ENCODE data around the gene ZNF687. TPM values are rescaled to one million over a fixed set of nuclear protein-coding genes. Genes with fewer than 3 reads are reported as not detected.

Gene ZNF687
- total RNA-seq, 1 donor: 16.4 TPM

DNA sequence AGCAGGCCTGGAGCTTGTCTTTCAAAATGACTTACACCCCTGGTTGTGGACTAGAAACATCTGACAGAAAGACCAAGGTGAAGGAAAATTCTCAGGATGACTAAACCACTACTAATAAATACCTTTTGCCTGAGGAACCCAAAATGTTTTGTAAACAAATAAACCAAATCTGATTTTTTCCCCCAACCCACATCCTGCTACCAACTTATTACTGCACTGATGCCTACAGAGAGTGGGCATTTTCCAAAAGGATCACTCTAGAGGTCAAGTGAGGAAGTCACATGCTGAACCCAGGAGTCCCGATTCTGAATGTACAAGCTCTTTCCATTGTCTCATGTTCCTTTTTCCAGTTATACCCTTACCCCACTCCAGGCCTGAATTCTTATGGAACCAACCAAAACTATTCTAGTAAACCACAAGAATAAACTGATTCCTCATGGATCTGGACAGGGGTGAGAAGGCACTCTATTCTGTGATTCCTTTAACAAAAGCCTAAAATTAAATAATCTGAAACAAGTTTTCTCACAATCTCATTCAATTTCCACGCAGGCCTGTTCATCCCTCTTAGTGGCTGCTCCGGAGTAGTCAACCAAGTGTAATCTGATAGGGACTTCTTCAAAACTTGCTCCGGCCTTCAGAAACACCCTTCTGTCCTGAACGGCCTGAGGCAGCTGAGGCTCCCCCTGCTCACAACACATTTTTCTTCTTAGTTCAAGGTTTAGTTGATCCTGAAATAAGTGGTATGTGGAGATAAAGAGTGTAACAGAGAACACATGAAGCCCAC, 43.7 kb downstream of the ZNF687 start:
- TF ChIP-seq, protein P1, sequence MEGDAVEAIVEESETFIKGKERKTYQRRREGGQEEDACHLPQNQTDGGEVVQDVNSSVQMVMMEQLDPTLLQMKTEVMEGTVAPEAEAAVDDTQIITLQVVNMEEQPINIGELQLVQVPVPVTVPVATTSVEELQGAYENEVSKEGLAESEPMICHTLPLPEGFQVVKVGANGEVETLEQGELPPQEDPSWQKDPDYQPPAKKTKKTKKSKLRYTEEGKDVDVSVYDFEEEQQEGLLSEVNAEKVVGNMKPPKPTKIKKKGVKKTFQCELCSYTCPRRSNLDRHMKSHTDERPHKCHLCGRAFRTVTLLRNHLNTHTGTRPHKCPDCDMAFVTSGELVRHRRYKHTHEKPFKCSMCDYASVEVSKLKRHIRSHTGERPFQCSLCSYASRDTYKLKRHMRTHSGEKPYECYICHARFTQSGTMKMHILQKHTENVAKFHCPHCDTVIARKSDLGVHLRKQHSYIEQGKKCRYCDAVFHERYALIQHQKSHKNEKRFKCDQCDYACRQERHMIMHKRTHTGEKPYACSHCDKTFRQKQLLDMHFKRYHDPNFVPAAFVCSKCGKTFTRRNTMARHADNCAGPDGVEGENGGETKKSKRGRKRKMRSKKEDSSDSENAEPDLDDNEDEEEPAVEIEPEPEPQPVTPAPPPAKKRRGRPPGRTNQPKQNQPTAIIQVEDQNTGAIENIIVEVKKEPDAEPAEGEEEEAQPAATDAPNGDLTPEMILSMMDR (IDR thresholded peaks at IDR 0.05; ENCODE audit: insufficient read depth, low read depth, low read length): no peak
- peak; percentile 52 for DNase-seq (ENCODE audit: low read depth)
- H3K4me3 ChIP-seq (ENCODE audit: low read depth, low read length): peak overlapping the region; percentile 90

GRCh38 chr1:151326619-151327222, 44.6 kb downstream of the ZNF687 start:
- peak overlapping the region; percentile 90 for H3K4me3 ChIP-seq (ENCODE audit: low read depth, low read length)
- TF ChIP-seq, protein P1 (IDR thresholded peaks at IDR 0.05; ENCODE audit: insufficient read depth, low read depth, low read length): no peak
- DNase-seq (ENCODE audit: low read depth): peak; percentile 41

- TF ChIP-seq, protein P1 (IDR thresholded peaks at IDR 0.05; ENCODE audit: insufficient read depth, low read depth, low read length): no peak
Observed at GRCh38 chr1:151327223-151327902, 45.3 kb downstream of the ZNF687 start, which contains the start of gene PI4KB. Gene PI4KB (minus strand): TSS chr1:151327416. CDS start chr1:151316481, 10,935 bp downstream.

DNA sequence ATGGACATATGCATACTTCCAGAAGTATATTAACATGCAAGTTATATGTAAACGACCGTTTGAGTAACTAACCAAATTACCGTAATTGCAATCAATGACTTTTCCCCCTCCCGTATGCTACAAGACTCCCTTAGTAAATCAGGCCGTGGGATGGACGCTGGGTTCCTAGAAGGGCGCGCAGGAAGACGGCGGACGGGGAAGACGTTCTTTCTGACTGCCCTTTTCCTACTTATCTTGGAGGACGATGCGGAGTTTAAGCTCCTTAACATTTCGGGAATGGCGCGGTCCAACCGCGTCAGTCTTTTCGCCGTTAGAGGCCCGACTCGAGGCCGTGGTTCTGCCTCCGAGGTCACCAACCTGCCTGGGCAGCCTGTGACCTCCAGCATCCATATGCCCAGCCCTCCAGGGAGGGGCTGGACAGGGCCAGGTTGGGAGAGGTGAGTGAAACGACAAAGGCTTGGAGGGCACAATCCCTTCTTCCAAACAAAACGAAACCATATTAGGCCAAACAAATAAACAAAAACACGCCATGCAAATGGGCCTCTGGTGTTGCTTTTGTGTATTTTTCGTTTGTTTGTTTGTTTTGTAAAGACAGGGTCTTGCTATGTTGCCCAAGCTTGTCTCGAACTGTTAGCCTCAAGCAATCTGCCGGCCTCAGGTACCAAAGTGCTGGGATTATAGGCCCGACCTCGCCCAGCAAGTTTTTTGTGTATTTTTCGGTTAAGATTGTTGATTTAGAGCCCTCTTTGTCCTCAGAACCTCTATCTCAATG, 46.0 kb downstream of the ZNF687 start:
- peak overlapping the region; percentile 90 for H3K4me3 ChIP-seq (ENCODE audit: low read depth, low read length)
- no peak for DNase-seq (ENCODE audit: low read depth)
- TF ChIP-seq, protein P1 (IDR thresholded peaks at IDR 0.05; ENCODE audit: insufficient read depth, low read depth, low read length): no peak

More at GRCh38 chr1:151327223-151327902, 45.3 kb downstream of the ZNF687 start, which contains the start of gene PI4KB:
- DNase-seq (ENCODE audit: low read depth): peak; percentile 99
- H3K4me3 ChIP-seq (ENCODE audit: low read depth, low read length): peak within 1 kb of the TSS; percentile 90

DNA sequence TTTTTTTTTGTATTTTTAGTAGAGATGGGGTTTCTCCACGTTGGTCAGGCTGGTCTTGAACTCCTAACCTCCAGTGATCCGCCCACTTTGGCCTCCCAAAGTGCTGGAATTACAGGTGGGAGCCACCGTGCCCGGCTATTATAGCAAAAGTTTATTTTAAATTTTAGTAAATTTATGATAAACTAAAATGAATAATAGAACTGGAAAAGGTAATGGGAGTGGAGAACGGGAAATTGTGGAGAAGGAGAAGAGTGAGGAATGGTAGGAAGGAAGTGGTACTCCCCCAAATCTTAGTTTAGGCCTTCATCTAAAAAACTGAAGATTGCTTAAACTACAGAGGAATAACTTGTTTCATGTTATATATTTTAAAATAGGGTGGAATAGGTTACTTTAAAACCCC, 52.7 kb downstream of the ZNF687 start:
- TF ChIP-seq, protein P1 (IDR thresholded peaks at IDR 0.05; ENCODE audit: insufficient read depth, low read depth, low read length): no peak
- H3K4me3 ChIP-seq (ENCODE audit: low read depth, low read length): no peak overlapping the region
- no peak for DNase-seq (ENCODE audit: low read depth)

GRCh38 chr1:151336556-151336955, 54.5 kb downstream of the ZNF687 start:
- TF ChIP-seq, protein P1 (IDR thresholded peaks at IDR 0.05; ENCODE audit: insufficient read depth, low read depth, low read length): no peak
- DNase-seq (ENCODE audit: low read depth): peak; percentile 63
- H3K4me3 ChIP-seq (ENCODE audit: low read depth, low read length): no peak overlapping the region
